ENCODE measurements around the gene KRT39.

- TF ChIP-seq CTCF (IDR thresholded peaks at IDR 0.05) (no peak), POLR2A (IDR thresholded peaks at IDR 0.05) (no peak), POLR2AphosphoS5 (IDR thresholded peaks at IDR 0.05) (no peak), EP300 (IDR thresholded peaks at IDR 0.05) (no peak)
Observed at GRCh38 chr17:40993084-40993483, 26.3 kb upstream of the KRT39 start.

Measured in suprapubic skin (tissue), 4 donors.